WTC11 (cell line): ENCODE measurements around the gene IFNA10. TPM values are rescaled to one million over a fixed set of nuclear protein-coding genes. Genes with fewer than 3 reads are reported as not detected.
"Not testable (repeated sequence)": the region's sequence is repeated elsewhere in the genome, so short reads cannot be mapped to it uniquely, and the experiment has no call there.

Source experiments
- ATAC-seq: fragments of 200-7000 bp; cut with Tn5 transposase; 2 replicates; pipeline ENCODE4 v1.10.0; 2021; ENCODE audit warnings: mild to moderate bottlenecking, moderate library complexity
- CTCF ChIA-PET: fragments of 300-600 bp; sonication (Branson Sonifier 250); formaldehyde crosslinking; loops from one replicate; lab custom pipeline; 2021; ENCODE audit warnings: antibody characterized with exemption; lab: Charles Lee
- POLR2A ChIA-PET: fragments of 350-600 bp; sonication (Branson Sonifier 250); formaldehyde crosslinking; loops from one replicate; lab custom pipeline; 2021; ENCODE audit warnings: antibody characterized with exemption; lab: Charles Lee
- DNase-seq: peaks from one replicate; pipeline ENCODE4 v3.0.0; 2021; ENCODE audit warnings: low spot score
- H3K27ac Mint-ChIP-seq: 2 replicates; pipeline ENCODE4 v1.8.0; 2021; ENCODE audit warnings: mixed read lengths
- H3K27me3 Mint-ChIP-seq: 2 replicates; pipeline ENCODE4 v1.8.0; 2021; ENCODE audit warnings: low read depth, mild to moderate bottlenecking, moderate library complexity, mixed read lengths
- H3K36me3 Mint-ChIP-seq: 2 replicates; pipeline ENCODE4 v1.8.0; 2021; ENCODE audit warnings: mixed read lengths
- H3K4me1 Mint-ChIP-seq: 2 replicates; pipeline ENCODE4 v1.8.0; 2022; ENCODE audit warnings: mixed read lengths
- H3K4me3 Mint-ChIP-seq: 2 replicates; pipeline ENCODE4 v1.8.0; 2021; ENCODE audit warnings: mild to moderate bottlenecking, moderate library complexity, mixed read lengths
- H3K9me3 Mint-ChIP-seq: 2 replicates; pipeline ENCODE4 v1.8.0; 2021; ENCODE audit warnings: mixed read lengths
- CDX4 ChIP-seq: fragments of 250-450 bp; sonication (Bioruptor Pico); IDR thresholded peaks from 2 replicates; pipeline ENCODE4 v1.9.0; 2021; ENCODE audit warnings: moderate library complexity, mild to moderate bottlenecking, inconsistent platforms, borderline replicate concordance
- EMX1 ChIP-seq: fragments of 250-450 bp; sonication (Bioruptor Pico); IDR thresholded peaks from 2 replicates; pipeline ENCODE4 v1.8.0; 2021; ENCODE audit warnings: mild to moderate bottlenecking
- ERG ChIP-seq: fragments of 250-450 bp; sonication (Bioruptor Pico); IDR thresholded peaks from 2 replicates; pipeline ENCODE4 v1.8.0; 2021; ENCODE audit warnings: mild to moderate bottlenecking
- HMGA2 ChIP-seq: fragments of 250-450 bp; sonication (Bioruptor Pico); IDR thresholded peaks from 2 replicates; pipeline ENCODE4 v1.4.0; 2021; ENCODE audit warnings: mild to moderate bottlenecking, moderate library complexity
- HMGXB4 ChIP-seq: sonication (generic); formaldehyde crosslinking; IDR thresholded peaks from 2 replicates; pipeline ENCODE4 v1.8.1; 2023; ENCODE audit warnings: mild to moderate bottlenecking, moderate library complexity, missing genetic modification reagents
- IRF2 ChIP-seq: sonication (generic); formaldehyde crosslinking; IDR thresholded peaks from 2 replicates; pipeline ENCODE4 v1.8.0; 2022; ENCODE audit warnings: low read depth, missing genetic modification reagents, borderline replicate concordance
- NFATC4 ChIP-seq: fragments of 250-450 bp; sonication (Bioruptor Pico); IDR thresholded peaks from 2 replicates; pipeline ENCODE4 v1.9.0; 2021; ENCODE audit warnings: mild to moderate bottlenecking
- NR2C2 ChIP-seq: sonication (generic); formaldehyde crosslinking; IDR thresholded peaks from 2 replicates; pipeline ENCODE4 v1.8.0; 2022; ENCODE audit warnings: mild to moderate bottlenecking, missing genetic modification reagents
- OVOL2 ChIP-seq: fragments of 250-450 bp; sonication (Bioruptor Pico); IDR thresholded peaks from 2 replicates; pipeline ENCODE4 v1.9.0; 2021; ENCODE audit warnings: mild to moderate bottlenecking, borderline replicate concordance
- RELA ChIP-seq: sonication (generic); formaldehyde crosslinking; IDR thresholded peaks from 2 replicates; pipeline ENCODE4 v1.8.1; 2022; ENCODE audit warnings: missing genetic modification reagents, mild to moderate bottlenecking, borderline replicate concordance
- TEAD4 ChIP-seq: sonication (generic); formaldehyde crosslinking; IDR thresholded peaks from 2 replicates; pipeline ENCODE4 v1.8.0; 2022; ENCODE audit warnings: mild to moderate bottlenecking, missing genetic modification reagents
- total RNA-seq: library from RNA; stranded (reverse); gene quantifications from 3 replicates; pipeline ENCODE4 v1.2.3, GENCODE V29; 2021
- TF ChIP-seq, protein P1 (sequence below): fragments of 200-600 bp; IDR thresholded peaks from 2 replicates; pipeline ENCODE4 v1.8.0; 2022; ENCODE audit warnings: antibody characterized with exemption
- TF ChIP-seq, protein P2 (sequence below): sonication (generic); formaldehyde crosslinking; IDR thresholded peaks from 2 replicates; pipeline ENCODE4 v1.8.0; 2022; ENCODE audit warnings: mild to moderate bottlenecking, missing genetic modification reagents

The IFNA10 gene
- total RNA-seq, 1 experiment from 2014 or later, result not detected

DNA sequence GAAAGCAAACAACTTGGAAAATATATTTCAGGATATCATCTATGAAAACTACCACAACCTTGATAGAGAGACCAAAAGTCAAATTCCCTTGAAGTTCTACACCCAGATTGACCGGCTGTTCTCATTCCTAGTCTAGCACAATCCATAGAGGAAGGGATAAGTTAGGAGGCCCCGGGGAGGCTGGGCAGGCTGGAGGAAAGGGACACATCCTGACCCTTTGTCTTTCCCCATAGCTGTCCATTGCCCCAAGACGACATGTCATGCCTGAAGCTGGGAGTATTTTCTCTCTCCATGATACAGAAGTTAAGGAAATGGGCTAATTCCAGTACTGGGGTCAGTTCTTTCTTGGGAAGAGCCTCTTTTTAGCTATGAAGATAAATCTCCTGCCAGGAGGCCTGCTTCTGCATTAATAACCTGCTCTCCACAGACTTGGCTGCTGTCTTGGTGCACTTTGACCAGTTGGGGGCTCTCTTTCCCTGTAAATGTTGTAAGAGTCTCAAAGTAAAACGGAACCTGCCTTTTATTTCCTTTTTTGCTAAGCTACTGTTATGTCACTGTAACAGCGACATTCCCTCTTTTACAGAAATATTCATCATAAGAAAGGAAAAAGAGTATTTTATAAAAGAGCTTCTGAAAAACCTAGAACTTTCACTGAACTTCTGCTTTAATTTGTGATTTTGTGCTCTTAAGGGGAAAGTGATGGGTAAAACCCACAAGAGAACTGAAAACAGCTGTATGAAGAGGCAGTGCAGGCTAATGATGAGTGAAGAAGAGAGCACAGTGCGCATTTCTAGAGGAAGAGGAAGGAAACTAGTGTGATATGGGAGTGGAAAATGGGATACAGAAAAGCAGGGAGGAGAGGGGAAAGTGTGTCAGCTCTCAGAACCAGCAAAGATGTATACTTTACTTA is 11.8 kb downstream of the IFNA10 start:
- H3K36me3 Mint-ChIP-seq, H3K27me3 Mint-ChIP-seq, H3K9me3 Mint-ChIP-seq, POLR2A ChIA-PET, H3K27ac Mint-ChIP-seq, H3K4me3 Mint-ChIP-seq, H3K4me1 Mint-ChIP-seq: not testable (repeated sequence)
- DNase-seq (peak; percentile 28), ATAC-seq (peak; percentile 94)
- CTCF ChIA-PET, result interaction anchor here (0.6 to 1.3 kb wide), 22 partner anchors 12 to 594 kb away, joined by 3 to 25 read pairs (median 4); no protein-coding TSS in a partner anchor
- TF ChIP-seq, protein P1, sequence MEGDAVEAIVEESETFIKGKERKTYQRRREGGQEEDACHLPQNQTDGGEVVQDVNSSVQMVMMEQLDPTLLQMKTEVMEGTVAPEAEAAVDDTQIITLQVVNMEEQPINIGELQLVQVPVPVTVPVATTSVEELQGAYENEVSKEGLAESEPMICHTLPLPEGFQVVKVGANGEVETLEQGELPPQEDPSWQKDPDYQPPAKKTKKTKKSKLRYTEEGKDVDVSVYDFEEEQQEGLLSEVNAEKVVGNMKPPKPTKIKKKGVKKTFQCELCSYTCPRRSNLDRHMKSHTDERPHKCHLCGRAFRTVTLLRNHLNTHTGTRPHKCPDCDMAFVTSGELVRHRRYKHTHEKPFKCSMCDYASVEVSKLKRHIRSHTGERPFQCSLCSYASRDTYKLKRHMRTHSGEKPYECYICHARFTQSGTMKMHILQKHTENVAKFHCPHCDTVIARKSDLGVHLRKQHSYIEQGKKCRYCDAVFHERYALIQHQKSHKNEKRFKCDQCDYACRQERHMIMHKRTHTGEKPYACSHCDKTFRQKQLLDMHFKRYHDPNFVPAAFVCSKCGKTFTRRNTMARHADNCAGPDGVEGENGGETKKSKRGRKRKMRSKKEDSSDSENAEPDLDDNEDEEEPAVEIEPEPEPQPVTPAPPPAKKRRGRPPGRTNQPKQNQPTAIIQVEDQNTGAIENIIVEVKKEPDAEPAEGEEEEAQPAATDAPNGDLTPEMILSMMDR, result peak; percentile 51

DNA sequence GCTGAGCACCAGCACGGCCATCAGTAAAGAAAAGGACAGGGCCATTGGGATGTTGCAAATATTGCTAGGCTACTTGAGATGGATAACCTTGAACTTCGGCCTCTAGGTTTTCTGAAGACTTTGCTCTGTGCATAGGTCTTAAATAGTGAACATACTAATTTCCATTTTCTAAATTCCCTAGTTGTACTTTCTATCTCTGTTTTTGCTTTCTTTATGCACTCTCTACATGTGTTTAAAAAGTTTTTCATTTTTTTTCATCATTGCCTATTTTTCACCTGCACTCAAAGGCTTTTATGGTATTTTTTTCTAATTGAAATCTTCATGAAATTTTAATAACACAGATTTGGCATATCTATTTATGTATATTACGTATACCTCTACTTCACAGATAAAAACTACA is 19.5 kb downstream of the IFNA10 start, which contains the start of gene IFNA4:
IFNA4 (minus strand) TSS at position 101 of the 400 bp plus-strand sequence; CDS start at position 45, 56 bp downstream.
- H3K9me3 Mint-ChIP-seq, CTCF ChIA-PET, H3K4me1 Mint-ChIP-seq, H3K4me3 Mint-ChIP-seq, H3K27me3 Mint-ChIP-seq, H3K36me3 Mint-ChIP-seq, ATAC-seq, DNase-seq, POLR2A ChIA-PET, H3K27ac Mint-ChIP-seq: not testable (repeated sequence)

GRCh38 chr9:21182810-21183736 is 23.9 kb downstream of the IFNA10 start:
- H3K4me3 Mint-ChIP-seq, H3K27ac Mint-ChIP-seq, H3K36me3 Mint-ChIP-seq, H3K4me1 Mint-ChIP-seq, POLR2A ChIA-PET, H3K27me3 Mint-ChIP-seq, H3K9me3 Mint-ChIP-seq: not testable (repeated sequence)
- CTCF ChIA-PET, result interaction anchor here (0.6 to 1.5 kb wide), 27 partner anchors 9 to 607 kb away, joined by 3 to 9 read pairs (median 4); partner anchors contain the start of gene KLHL9
- DNase-seq (peak; percentile 41), ATAC-seq (peak; percentile 97)

- Mint-ChIP-seq H3K27me3 (peaks cover 11% of the 10 kb centered on the region), H3K27ac (no peak overlapping the region), H3K4me1 (no peaks in the 10 kb centered on the region), H3K4me3 (no peak overlapping the region), H3K36me3 (no peaks in the 10 kb centered on the region), H3K9me3 (no peaks in the 10 kb centered on the region)
- DNase-seq (no peak), ATAC-seq (no peak)
- no peak for TF ChIP-seq NR2C2 (CRISPR knock-in tag)
- no peak for TF ChIP-seq TEAD4 (CRISPR knock-in tag)
- TF ChIP-seq RELA (CRISPR knock-in tag), result no peak
- ChIA-PET POLR2A (no interaction called here), CTCF (interaction anchor here (1.0 kb wide), 1 partner anchor 9 kb away, joined by 3 read pairs; no protein-coding TSS in a partner anchor)
These were observed 32.3 kb downstream of the IFNA10 start for GRCh38 chr9:21174671-21175070.

GRCh38 chr9:21172156-21172555 is 34.8 kb downstream of the IFNA10 start:
- DNase-seq (no peak), ATAC-seq (no peak)
- Mint-ChIP-seq H3K9me3 (no peaks in the 10 kb centered on the region), H3K36me3 (no peaks in the 10 kb centered on the region), H3K27ac (no peak overlapping the region), H3K4me1 (no peaks in the 10 kb centered on the region), H3K4me3 (no peak overlapping the region), H3K27me3 (peaks cover 8% of the 10 kb centered on the region; the same call in 1 of the 2 replicates)
- ChIA-PET POLR2A (no interaction called here), CTCF (no interaction called here)
- TF ChIP-seq ERG, result no peak
- no peak for TF ChIP-seq NFATC4 (CRISPR knock-in tag)
- TF ChIP-seq EMX1, result no peak
- no peak for TF ChIP-seq CDX4 (CRISPR knock-in tag)
- TF ChIP-seq RELA (CRISPR knock-in tag), result no peak
- TF ChIP-seq, protein P2, sequence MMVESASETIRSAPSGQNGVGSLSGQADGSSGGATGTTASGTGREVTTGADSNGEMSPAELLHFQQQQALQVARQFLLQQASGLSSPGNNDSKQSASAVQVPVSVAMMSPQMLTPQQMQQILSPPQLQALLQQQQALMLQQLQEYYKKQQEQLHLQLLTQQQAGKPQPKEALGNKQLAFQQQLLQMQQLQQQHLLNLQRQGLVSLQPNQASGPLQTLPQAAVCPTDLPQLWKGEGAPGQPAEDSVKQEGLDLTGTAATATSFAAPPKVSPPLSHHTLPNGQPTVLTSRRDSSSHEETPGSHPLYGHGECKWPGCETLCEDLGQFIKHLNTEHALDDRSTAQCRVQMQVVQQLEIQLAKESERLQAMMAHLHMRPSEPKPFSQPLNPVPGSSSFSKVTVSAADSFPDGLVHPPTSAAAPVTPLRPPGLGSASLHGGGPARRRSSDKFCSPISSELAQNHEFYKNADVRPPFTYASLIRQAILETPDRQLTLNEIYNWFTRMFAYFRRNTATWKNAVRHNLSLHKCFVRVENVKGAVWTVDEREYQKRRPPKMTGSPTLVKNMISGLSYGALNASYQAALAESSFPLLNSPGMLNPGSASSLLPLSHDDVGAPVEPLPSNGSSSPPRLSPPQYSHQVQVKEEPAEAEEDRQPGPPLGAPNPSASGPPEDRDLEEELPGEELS (CRISPR knock-in tag), result no peak
- TF ChIP-seq OVOL2 (CRISPR knock-in tag), result no peak
- no peak for TF ChIP-seq NR2C2 (CRISPR knock-in tag)
- no peak for TF ChIP-seq HMGXB4 (CRISPR knock-in tag)
- TF ChIP-seq IRF2, result no peak
- no peak for TF ChIP-seq HMGA2 (CRISPR knock-in tag)
